Amniotic stem cell (primary cell): ENCODE measurements around the gene SPEM1.

Source experiments
- DNase-seq: peaks from one replicate; lab custom pipeline; 2025; lab: John Stamatoyannopoulos, UW

The SPEM1 gene

DNA sequence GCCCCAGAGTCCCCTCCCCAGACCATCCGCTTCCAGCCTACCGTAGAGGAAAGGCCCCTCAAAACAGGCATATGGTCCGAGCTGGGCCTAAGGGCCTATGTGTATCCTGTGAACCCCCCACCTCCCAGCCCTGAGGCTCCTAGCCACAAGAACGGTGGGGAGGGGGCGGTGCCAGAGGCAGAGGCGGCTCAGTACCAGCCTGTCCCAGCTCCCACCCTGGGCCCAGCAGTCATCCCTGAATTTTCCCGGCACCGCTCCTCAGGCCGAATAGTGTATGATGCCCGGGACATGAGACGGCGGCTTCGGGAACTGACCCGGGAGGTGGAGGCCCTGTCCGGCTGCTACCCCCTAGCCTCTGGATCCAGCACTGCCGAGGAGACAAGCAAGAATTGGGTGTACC, 1.1 kb downstream of the SPEM1 start:
- DNase-seq = no peak

- DNase-seq = no peak
These were observed 3.6 kb downstream of the SPEM1 start for GRCh38 chr17:7423679-7424078.

DNA sequence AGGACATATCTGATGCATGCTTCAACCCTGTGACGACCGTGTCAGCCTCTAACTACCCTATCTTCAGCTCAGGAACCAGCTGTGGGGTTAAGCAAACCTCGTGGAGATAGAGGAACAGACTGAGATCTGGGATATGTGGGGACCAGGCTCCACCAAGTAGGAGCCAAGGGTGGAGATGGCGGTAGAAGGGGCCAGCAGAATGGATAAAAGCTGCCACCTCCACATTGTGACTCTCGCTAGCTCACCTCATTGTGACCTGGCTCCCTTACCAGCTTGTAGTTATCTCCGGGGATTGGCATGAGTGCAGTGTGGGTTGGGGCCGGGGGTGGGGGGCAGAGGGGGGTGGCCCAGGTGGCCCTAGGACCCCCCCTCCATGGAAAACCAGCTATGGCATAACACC, 5.2 kb downstream of the SPEM1 start, which contains the start of gene SPEM2:
Gene SPEM2 (plus strand): TSS at position 301 of the 400 bp plus-strand sequence. CDS start 73 bp downstream, at position 374.
- no peak for DNase-seq

DNA sequence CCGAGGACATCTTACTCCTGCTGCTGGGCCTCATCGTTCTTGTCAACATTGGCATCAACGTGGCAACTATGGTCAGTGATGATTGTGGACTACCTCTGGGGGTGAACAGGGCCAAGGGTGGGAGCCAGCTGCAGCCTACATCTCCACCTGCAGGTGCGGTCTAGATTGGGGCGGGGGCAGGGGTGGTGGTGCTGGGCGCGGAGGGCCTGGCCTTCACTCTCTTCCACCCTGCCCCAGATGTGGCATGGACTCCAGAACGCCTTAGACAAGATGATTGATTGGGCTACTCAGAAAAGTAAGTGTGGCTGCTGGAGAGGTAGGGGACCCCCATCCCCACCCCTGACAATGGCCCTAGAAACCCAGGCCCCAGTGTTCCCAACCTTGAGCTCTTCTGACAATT, 5.6 kb downstream of the SPEM1 start:
- DNase-seq = no peak

DNA sequence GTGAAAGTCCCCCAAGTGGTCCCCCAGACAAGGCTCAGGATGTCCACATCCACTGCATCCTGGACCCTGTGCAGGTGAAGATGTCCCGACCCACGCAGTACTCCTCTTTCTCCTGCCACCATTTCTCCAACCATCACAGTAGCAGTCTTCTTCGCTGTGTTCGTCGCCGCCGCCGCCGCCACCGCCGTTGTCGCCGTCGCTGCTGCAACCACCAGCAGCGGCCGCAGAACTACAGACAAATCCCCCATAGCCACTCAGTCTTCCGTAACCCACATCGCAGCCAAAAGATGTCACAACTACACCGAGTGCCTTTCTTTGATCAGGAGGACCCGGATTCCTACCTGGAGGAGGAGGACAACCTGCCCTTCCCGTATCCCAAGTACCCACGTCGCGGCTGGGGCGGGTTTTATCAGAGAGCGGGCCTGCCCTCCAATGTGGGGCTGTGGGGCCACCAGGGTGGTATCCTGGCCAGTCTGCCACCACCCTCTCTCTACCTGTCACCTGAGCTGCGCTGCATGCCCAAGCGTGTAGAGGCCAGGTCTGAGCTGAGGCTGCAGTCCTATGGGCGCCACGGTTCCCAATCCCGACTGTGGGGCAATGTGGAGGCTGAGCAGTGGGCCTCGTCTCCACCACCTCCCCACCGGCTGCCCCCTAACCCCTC, 6.2 kb downstream of the SPEM1 start:
- DNase-seq = no peak

- DNase-seq = no peak
These were observed 6.9 kb downstream of the SPEM1 start for GRCh38 chr17:7426896-7427489.

GRCh38 chr17:7427549-7427948, 7.4 kb downstream of the SPEM1 start:
- no peak for DNase-seq

- DNase-seq = no peak
These were observed 8.4 kb downstream of the SPEM1 start, which contains the start of gene SPEM3 for GRCh38 chr17:7428557-7428956. TSS of gene SPEM3 (plus strand) at chr17:7428857. CDS start at chr17:7428903, 46 bp downstream.

GRCh38 chr17:7429722-7430121, 9.6 kb downstream of the SPEM1 start:
- DNase-seq = no peak

- no peak for DNase-seq
These were observed 11.1 kb downstream of the SPEM1 start for GRCh38 chr17:7431231-7431630.

DNA sequence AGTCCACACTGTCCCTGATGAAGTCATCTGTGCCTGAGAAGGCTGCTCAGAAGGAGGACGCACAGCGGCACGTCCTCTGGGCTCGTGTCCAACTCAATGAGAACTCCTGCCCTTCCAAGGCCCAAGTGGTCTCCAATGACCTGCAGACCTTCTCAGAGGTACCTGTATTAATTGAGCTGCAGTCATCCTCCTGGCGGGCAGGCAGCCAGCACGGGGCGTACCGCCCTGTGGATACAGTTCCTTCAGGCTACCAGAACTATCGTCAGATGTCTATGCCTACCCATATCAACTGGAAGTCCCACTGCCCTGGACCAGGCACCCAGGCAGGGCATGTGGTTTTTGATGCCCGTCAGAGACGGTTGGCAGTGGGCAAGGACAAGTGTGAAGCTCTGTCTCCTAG, 12.2 kb downstream of the SPEM1 start:
- no peak for DNase-seq

DNA sequence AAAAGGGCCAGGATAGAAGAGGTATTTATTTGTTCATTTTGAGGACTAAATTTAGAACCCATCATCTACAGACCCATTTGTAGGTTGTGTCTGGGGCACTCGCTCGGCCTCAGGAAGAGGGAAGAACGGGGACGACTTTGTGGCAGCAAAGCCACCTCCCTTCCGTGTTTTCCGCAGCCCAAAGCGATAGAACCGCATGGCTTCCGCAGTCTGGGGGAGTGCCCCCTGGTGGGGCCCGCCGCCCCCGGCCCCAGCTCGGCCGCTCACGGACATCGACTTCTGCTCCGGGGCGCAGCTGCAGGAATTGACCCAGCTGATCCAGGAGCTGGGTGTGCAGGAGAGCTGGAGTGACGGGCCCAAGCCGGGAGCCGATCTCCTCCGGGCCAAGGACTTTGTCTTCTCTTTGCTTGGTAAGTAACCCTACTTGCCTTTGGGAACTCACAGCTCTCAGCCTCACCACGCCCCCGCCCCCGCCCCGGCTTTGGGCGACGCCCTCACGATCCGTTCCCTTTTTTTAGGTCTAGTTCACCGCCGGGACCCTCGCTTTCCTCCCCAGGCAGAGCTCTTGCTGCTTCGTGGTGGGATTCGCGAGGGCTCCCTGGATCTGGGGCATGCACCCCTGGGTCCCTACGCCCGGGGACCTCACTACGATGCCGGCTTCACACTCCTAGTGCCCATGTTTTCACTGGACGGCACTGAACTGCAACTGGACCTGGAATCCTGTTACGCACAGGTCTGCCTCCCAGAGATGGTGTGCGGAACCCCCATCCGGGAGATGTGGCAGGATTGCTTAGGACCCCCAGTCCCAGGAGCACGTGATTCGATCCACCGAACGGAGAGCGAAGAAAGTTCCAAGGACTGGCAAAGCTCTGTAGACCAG, 15.8 kb downstream of the SPEM1 start:
- no peak for DNase-seq

- no peak for DNase-seq
These were observed 16.6 kb downstream of the SPEM1 start for GRCh38 chr17:7436556-7437368.

- DNase-seq = no peak
These were observed 17.3 kb downstream of the SPEM1 start for GRCh38 chr17:7437369-7437863.

DNA sequence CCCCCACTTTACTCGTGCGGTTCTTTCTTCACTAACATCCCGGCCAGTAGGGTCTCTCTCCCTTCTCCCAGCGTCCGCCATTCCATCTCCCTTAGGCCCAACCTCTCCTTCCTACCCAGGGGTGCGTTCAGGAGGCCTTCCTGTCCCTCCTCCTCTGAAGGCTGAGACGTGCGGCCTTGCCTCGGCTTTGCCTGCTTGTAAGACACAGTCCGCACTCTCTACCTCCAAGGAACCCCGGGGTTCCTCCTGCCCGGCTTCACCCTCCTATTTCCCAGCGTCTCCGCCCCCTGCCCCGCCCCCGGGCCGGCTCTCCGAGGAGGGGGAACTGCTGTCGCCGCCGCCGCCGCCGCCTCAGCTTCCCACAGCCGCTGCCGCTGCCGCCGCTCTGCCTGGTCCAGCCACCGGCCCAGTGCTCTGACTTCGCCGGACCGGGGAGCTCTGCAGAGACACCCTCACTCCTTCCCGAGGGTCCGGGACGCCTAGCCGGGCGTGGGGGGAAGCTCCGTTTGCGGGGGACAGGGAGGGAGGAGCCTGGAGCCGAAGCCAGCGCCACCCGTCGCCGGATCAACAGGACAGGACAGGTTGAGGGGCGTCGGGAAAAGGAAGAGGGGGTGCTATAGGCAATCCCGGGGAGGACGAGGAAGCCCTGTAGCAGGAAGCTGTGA, 18.0 kb downstream of the SPEM1 start:
- no peak for DNase-seq

- DNase-seq = no peak
These were observed 18.7 kb downstream of the SPEM1 start for GRCh38 chr17:7438656-7439460.

DNA sequence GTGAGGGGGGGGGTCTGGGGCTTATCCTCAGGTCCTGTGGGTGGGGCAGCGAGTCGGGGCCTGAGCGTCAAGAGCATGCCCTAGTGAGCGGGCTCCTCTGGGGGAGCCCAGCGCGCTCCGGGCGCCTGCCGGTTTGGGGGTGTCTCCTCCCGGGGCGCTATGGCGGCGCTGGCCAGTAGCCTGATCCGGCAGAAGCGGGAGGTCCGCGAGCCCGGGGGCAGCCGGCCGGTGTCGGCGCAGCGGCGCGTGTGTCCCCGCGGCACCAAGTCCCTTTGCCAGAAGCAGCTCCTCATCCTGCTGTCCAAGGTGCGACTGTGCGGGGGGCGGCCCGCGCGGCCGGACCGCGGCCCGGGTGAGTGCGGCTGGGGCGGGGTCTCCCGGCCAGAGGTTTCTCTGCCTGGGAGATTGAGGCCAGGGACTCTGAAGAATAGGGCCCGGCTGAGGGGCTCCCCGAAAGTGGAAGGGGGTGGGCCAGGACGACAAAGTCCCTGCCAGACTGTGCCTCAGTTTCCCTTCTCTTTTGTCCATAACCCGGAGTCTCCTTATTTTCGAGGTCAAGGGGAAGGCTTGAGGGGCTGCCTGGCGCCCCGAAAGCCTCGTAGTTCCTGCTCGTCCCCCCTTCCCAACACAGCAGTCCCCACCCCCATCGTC, 19.5 kb downstream of the SPEM1 start, which contains the start of gene FGF11:
Gene FGF11 (plus strand): TSS at position 51 of the 651 bp plus-strand sequence. CDS start 109 bp downstream, at position 160.
- no peak for DNase-seq

- DNase-seq = no peak
These were observed 20.1 kb downstream of the SPEM1 start for GRCh38 chr17:7440113-7440833.

DNA sequence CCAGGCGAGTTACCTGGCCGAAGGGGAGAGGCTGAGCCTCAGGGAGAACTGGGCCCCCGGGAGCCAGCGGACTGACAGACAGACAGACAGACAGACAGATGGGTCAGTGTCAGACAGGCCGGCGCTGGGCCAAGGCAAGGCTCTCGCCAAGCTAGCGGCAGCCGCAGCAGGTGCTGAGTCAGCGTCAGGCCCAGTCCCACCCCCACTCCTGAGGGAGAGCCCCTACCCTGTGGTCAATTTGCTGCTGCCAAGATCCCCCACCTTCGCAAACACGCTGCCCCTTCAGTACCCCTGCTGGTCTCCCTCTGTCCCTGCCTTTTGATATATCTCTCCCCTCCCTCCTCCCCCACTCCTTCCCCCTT, 20.7 kb downstream of the SPEM1 start:
- no peak for DNase-seq
